Omental fat pad (tissue), 4 donors: Measurements from ENCODE around the gene ARFGAP1. TPM values are rescaled to one million over a fixed set of nuclear protein-coding genes. Genes with fewer than 3 reads are reported as not detected.

ENCODE experiments used
- ATAC-seq: fragments of 150-250 bp; one replicate; pipeline ENCODE4 v1.9.1; 2016; ENCODE audit warnings: mild to moderate bottlenecking, moderate library complexity; ENCODE audit not compliant: low FRiP score
- DNase-seq: peaks from one replicate; pipeline ENCODE4 v3.0.0-alpha.2; 2019; ENCODE audit warnings: low spot score
- total RNA-seq, 4 donors: library from RNA; depleted of rRNA; stranded (reverse); fragments of >200 nt; gene quantifications; one replicate each; pipeline ENCODE4 v1.1.0, GENCODE V29; 2016
- TF ChIP-seq, protein P1 (sequence below), 3 donors: fragments of 450-650 bp; IDR thresholded peaks; one replicate each; pipeline ENCODE4 v1.5.1; 2016 to 2017; ENCODE audit warnings: antibody characterized with exemption in 3 of 3, mild to moderate bottlenecking in 3 of 3, moderate library complexity in 2 of 3

ARFGAP1 gene
- total RNA-seq, 4 donors from 2014 or later: 29.2 to 59.7 (median 41.3) TPM

DNA sequence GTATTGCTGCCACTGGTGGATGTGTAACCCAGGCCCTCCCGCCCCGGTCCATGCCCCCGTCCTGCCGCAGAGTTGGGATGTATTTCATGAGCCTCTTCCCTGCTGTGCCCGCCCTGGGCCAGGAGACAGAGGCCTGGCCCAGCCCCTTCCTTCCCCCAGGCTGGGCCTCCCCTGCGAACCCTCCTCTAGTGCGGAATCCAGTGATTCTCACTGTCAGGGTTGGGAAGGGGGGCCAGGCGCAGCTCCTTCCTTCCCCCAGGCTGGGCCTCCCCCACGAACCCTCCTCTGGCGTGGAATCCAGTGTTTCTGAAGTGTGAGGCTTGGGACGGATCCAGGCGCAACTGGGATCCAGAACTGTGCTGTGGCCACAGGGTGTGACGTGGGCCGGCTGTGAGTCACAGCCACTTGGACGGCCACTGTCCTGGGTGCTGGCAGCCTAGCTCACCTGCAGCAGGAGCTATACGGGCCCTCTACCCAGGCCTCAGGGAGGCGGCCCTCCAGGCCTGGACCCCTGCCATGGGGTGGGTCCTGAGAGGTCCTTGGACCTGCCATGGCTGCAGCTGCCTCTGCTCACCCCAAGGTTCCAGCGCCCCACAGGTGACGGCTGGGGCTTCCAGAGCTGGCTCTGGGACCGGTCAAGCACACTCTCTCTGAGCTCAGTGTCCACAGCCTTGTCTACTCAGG is 48.7 kb downstream of the ARFGAP1 start:
- DNase-seq (no peak), ATAC-seq (no peak)
- TF ChIP-seq, protein P1, sequence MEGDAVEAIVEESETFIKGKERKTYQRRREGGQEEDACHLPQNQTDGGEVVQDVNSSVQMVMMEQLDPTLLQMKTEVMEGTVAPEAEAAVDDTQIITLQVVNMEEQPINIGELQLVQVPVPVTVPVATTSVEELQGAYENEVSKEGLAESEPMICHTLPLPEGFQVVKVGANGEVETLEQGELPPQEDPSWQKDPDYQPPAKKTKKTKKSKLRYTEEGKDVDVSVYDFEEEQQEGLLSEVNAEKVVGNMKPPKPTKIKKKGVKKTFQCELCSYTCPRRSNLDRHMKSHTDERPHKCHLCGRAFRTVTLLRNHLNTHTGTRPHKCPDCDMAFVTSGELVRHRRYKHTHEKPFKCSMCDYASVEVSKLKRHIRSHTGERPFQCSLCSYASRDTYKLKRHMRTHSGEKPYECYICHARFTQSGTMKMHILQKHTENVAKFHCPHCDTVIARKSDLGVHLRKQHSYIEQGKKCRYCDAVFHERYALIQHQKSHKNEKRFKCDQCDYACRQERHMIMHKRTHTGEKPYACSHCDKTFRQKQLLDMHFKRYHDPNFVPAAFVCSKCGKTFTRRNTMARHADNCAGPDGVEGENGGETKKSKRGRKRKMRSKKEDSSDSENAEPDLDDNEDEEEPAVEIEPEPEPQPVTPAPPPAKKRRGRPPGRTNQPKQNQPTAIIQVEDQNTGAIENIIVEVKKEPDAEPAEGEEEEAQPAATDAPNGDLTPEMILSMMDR (IDR thresholded peaks at IDR 0.05): no peak

DNA sequence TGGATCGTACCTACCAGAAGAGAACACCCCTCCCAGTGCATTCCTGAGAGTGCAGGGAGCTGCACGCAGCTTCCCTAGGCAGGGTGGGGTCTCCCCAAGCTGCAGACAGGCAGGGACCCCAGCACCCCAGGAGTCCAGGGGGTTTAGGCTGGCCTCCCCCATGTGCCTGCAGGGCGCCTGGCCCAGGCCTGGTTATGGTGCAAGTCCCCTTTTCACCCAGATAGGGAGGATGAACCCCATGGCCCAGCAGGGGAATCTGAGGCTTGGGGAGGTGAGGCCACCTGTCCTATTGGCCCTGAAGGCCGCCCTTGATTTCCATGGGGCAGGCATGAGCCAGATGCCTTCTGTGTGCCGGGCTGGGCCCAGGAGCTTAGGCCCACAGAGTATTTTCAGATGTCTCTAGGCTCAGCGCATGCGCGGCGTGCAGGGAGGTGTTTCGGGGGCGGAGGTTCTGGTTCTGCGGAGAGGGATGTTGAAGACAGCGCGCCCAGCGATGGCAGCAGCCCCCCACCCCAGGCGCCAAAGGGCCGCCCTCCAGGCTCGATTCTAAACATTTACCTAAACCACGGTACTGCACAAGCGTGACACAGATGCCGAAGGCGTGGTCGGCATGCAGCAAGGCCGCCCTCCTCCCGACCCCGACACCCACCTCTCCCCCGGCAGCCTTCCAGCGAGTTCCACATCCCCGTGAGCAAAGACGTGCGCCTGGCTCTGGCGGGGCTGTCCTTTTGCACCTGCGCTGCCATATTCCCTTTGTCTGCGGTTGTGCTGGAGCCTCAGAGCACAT is 49.7 kb downstream of the ARFGAP1 start:
- TF ChIP-seq, protein P1 (IDR thresholded peaks at IDR 0.05): no peak
- no peak for ATAC-seq
- no peak for DNase-seq

DNA sequence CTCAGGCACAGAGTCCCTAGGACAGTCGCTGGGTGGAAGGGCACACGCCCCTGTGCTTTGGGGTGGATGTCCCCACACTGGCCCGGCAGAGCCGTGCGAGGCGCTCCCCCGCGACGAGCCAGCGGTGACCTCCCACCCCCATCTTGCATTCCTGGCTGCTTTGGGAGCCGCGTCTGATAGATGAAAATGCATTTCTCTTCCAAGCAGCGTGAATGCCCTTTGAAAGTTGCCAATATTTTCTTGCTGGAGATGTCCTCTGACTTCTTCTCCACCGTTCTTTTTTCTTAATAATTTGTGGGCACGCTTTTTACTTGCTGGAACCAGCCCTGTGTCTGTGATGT is 50.3 kb downstream of the ARFGAP1 start:
- TF ChIP-seq, protein P1 (IDR thresholded peaks at IDR 0.05): no peak
- ATAC-seq (no peak), DNase-seq (no peak)

DNA sequence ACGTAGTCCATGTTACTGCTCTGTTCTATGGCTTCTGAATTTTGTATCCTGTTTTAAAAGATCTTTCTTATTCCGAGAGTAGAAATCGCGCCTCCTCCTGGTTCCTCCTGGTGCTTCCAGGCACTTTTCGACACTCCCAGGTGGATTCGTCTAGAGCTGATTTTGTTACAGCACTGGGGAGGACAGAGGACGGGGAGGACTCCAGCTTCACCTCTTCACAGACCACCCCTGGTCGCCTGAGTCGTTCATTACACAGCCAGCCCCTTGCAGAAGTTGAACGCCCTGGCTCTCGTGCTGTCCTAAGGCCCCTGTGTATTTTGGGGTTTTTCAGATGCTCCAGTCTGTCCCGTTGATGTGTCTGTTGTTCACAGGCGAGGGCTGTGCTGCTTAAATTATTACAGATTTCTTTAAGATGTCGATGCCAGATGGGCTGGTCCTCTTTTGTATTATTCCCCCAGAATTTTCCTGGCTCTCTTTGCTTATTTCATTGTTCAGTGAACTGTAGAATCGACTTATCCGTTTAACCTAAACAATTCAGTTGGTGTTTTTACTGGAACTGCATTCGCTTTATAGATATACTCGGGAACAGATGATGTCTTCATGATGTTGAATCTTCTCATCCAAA is 50.9 kb downstream of the ARFGAP1 start:
- DNase-seq (no peak), ATAC-seq (no peak)
- TF ChIP-seq, protein P1 (IDR thresholded peaks at IDR 0.05): no peak

DNA sequence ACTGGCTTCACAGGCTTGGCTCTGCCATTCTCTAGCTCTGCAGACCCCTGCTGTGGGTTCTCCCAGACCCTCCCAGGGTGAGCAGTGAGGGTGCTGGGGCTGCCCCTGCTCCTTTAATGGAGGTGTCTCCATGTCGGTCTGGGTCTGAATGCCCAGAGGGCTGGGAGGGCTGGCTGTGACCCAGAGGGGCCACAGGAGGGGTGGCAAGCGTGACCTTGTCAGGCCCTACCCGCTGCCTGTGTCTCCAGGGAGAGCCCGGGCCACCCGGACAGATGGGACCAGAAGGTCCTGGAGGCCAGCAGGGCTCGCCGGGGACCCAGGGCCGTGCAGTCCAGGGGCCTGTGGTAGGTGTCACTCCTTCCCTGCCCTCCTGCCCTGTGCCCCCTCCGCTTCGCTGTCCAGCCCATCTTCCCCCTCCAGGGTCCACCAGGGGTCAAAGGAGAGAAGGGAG is 52.4 kb downstream of the ARFGAP1 start:
- TF ChIP-seq, protein P1 (IDR thresholded peaks at IDR 0.05): no peak
- ATAC-seq (no peak), DNase-seq (no peak)

DNA sequence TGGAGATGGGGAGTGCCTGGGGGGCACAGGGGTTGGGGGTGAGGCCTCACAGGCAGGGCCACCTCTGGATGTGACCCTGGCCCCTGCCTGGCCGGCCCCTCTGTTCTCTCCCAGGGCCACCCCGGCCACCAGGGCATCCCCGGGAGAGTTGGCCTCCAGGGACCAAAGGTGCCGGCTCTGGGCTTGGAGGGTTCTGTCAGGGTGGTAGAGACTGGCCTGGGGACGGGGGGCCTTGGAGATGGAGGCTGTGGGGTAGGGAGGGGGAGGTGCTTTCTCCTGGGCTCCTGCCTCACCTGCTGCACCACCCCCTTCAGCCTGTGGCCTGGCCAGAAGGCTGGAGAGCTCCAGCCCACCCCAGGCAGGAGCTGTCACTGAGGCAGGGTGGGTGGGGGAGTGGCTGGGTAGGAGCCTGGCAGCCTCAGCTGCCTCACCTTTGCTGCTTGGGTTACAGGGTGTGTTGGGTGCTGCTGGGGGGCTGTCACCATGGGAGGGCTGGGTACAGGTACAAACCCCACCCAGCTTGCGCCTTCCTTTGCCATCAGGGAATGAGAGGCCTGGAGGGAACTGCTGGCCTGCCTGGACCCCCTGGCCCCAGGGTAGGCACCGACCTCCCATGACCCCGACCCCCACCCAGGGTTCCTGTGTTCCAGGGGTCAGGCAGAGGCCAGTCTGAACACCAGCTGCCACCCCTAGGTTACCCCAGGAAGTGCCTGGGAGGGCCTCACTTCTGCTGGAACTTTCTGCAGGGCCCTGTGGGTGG is 53.1 kb downstream of the ARFGAP1 start:
- ATAC-seq (no peak), DNase-seq (no peak)
- TF ChIP-seq, protein P1 (IDR thresholded peaks at IDR 0.05): no peak
